Right cardiac atrium (tissue), 5 donors: Measurements from ENCODE around the gene AK9. TPM values are rescaled to one million over a fixed set of nuclear protein-coding genes. Genes with fewer than 3 reads are reported as not detected.
"Not testable (repeated sequence)": the region's sequence is repeated elsewhere in the genome, so short reads cannot be mapped to it uniquely, and the experiment has no call there.

Source experiments
- ATAC-seq, 2 donors: fragments of 200-7000 bp; cut with Tn5 transposase; one replicate each; pipeline versions ENCODE4 v1.8.0 to v1.9.1; 2020; ENCODE audit warnings: moderate library complexity in 2 of 2, mild to moderate bottlenecking in 1 of 2
- DNase-seq, 3 donors: peaks; one replicate each; pipeline ENCODE4 v3.0.0-alpha.2; 2020
- H3K27ac ChIP-seq: one replicate; pipeline ENCODE4 v1.5.1; 2013; ENCODE audit warnings: mild to moderate bottlenecking, low read length, control low read depth, moderate library complexity
- H3K27me3 ChIP-seq: one replicate; pipeline ENCODE4 v1.6.1; 2013; ENCODE audit not compliant: control insufficient read depth, insufficient read depth
- H3K4me1 ChIP-seq: one replicate; pipeline ENCODE4 v1.6.1; 2013; ENCODE audit warnings: low read length; ENCODE audit not compliant: control insufficient read depth, insufficient read depth
- H3K4me3 ChIP-seq: one replicate; pipeline ENCODE4 v1.5.1; 2013; ENCODE audit warnings: low read length, control low read depth
- H3K9me3 ChIP-seq: one replicate; pipeline ENCODE4 v1.6.1; 2013; ENCODE audit warnings: low read length; ENCODE audit not compliant: control insufficient read depth
- WGBS: extraction: QIAGEN DNeasy Blood & Tissue Kit; methylation state at CpG from one replicate; pipeline ENCODE4 v1.1.7; 2013; 5-methylcytosine and 5-hydroxymethylcytosine counted together
- intact Hi-C, 4 donors: fragments of 100-400 bp; cut with DNase I; formaldehyde crosslinking; loops; one replicate each; pipeline versions ENCODE4 v1.11.0 to v1.14.0; 2022 to 2023
- long read RNA-seq, 4 donors: library from polyadenylated mRNA; unstranded; transcript quantifications; one replicate each; pipeline ENCODE4 v2.0.0, GENCODE V29; 2020 to 2021
- polyA plus RNA-seq: library from polyadenylated mRNA; stranded (reverse); fragments of 200-250 nt; gene quantifications from one replicate; pipeline ENCODE4 v1.2.3, GENCODE V29; 2013
- total RNA-seq, 4 donors: library from RNA; stranded (reverse); fragmentation: NEBNext Ultra II Directional; extraction: Animal tissue kit (Norgen Biotek cat#: 25700); gene quantifications; one replicate each; pipeline ENCODE4 v1.2.1, GENCODE V29; 2021
- donor health status: healthy with polysubstance abuse.
- donor health status: DM: no; HTN: yes; CAD: no.
- donor health status: DM: no; HTN: no; CAD: no.
- donor health status: DM: no; HTN: yes; CAD: no; lungs with severe emphysema.
- donor health status: DM: yes; HTN: yes; CAD: no.

Gene AK9
- 10 to 100 TPM; 10.9 to 13.2 (median 12.5) TPM for total RNA-seq
- polyA plus RNA-seq: 8.3 TPM
- long read RNA-seq, donor 1, transcript AK9-201 (12 exons, 2,566 nt): major isoform, 6 of 11 reads
- long read RNA-seq, donor 1, partial matches to known transcripts: 4 of 11 reads
- long read RNA-seq, donor 1, other reads (novel, unspliced or antisense): 1 of 11 reads
- long read RNA-seq, donor 2, partial matches to known transcripts: 1 of 2 reads
- long read RNA-seq, donor 2, other reads (novel, unspliced or antisense): 0 of 2 reads
- long read RNA-seq, donor 3, transcript AK9-201 (12 exons, 2,566 nt): major isoform, 6 of 23 reads
- long read RNA-seq, donor 3, partial matches to known transcripts: 12 of 23 reads
- long read RNA-seq, donor 3, other reads (novel, unspliced or antisense): 5 of 23 reads
- long read RNA-seq, donor 4, partial matches to known transcripts: 0 of 3 reads
- long read RNA-seq, donor 4, other reads (novel, unspliced or antisense): 1 of 3 reads

GRCh38 chr6:109690737-109691621 is at the start of gene AK9, which contains the start of gene FIG4:
AK9 (minus strand) TSS chr6:109691202; CDS start chr6:109675745, 15,457 bp downstream.
FIG4 (plus strand) TSS chr6:109691296; CDS start chr6:109691436, 140 bp downstream.
- Histone ChIP-seq H3K27ac (peak within 1 kb of the TSS; percentile 95), H3K27me3 (no peaks in the 10 kb centered on the region), H3K9me3 (no peaks in the 10 kb centered on the region), H3K4me3 (peak within 1 kb of the TSS; percentile 55), H3K4me1 (no peaks in the 10 kb centered on the region)
- ATAC-seq (peak; percentile 100), DNase-seq (peak; percentile 93 to 97 (median 96))
- under 1% methylated on average over 47 of the region's 47 CpGs for WGBS
- intact Hi-C loops: no loop called here

GRCh38 chr6:109740787-109741186 is 49.8 kb upstream of the AK9 start:
- ATAC-seq (no peak), DNase-seq (no peak)
- intact Hi-C loops: no loop called here
- H3K27ac ChIP-seq: no peak overlapping the region
- no peaks in the 10 kb centered on the region for H3K27me3 ChIP-seq
- no peak overlapping the region for H3K4me3 ChIP-seq
- 78% methylated on average over 7 of the region's 7 CpGs for WGBS
- H3K9me3 ChIP-seq: no peaks in the 10 kb centered on the region
- H3K4me1 ChIP-seq: peaks cover 2% of the 10 kb centered on the region

DNA sequence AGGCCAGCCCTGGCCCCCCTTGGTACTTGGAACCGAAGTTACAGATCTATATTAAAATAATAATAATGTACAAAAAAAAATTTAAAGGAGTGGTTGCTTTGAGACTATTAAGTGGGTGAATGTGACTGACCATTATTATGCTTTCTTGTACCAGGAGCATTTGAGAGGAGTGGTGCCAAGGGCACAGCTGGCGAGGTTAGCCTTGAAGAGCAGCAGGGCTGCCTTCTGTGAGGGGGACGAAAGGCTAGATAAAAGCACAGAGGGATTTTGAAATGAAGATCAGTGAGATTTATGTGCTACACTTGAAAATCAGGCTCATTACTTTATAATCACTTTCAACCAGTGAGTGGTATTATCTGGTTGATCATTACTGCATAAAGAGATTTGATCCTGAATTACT is 48.7 kb upstream of the AK9 start:
- Histone ChIP-seq H3K27me3 (no peaks in the 10 kb centered on the region), H3K27ac (no peak overlapping the region), H3K4me3 (no peak overlapping the region), H3K9me3 (no peaks in the 10 kb centered on the region), H3K4me1 (peaks cover 2% of the 10 kb centered on the region)
- 91% methylated on average over 3 of the region's 3 CpGs for WGBS
- no peak for DNase-seq
- ATAC-seq: no peak
- intact Hi-C loops: no loop called here

- intact Hi-C loops: no loop called here
- 71% methylated on average over 2 of the region's 2 CpGs for WGBS
- Histone ChIP-seq H3K27ac (no peak overlapping the region), H3K4me1 (peaks cover 2% of the 10 kb centered on the region), H3K4me3 (no peak overlapping the region), H3K9me3 (no peaks in the 10 kb centered on the region), H3K27me3 (no peaks in the 10 kb centered on the region)
- no peak for ATAC-seq
- no peak for DNase-seq
These were observed 47.7 kb upstream of the AK9 start for GRCh38 chr6:109738667-109739066.

DNA sequence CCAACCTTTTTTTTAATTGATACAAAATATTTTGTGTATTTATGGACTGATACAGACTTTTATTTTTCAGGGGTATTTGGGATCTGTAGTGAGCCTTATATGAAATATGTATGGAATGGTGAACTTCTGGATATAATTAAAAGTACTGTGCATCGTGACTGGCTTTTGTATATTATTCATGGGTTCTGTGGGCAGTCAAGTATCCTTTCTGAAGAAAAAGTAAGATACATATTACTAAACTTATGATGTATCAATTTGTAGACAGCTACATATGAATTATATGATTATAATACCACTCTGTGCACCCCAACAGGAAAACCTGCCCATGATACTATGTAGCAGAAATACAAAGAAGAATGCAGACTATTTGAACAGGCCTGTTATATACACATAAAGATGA is 47.3 kb upstream of the AK9 start:
- ATAC-seq (no peak), DNase-seq (no peak)
- intact Hi-C loops: no loop called here
- Histone ChIP-seq H3K4me1 (peaks cover 2% of the 10 kb centered on the region), H3K9me3 (no peaks in the 10 kb centered on the region), H3K27me3 (no peaks in the 10 kb centered on the region), H3K4me3 (no peak overlapping the region), H3K27ac (no peak overlapping the region)
- 84% methylated on average over 1 of the region's 1 CpG for WGBS

DNA sequence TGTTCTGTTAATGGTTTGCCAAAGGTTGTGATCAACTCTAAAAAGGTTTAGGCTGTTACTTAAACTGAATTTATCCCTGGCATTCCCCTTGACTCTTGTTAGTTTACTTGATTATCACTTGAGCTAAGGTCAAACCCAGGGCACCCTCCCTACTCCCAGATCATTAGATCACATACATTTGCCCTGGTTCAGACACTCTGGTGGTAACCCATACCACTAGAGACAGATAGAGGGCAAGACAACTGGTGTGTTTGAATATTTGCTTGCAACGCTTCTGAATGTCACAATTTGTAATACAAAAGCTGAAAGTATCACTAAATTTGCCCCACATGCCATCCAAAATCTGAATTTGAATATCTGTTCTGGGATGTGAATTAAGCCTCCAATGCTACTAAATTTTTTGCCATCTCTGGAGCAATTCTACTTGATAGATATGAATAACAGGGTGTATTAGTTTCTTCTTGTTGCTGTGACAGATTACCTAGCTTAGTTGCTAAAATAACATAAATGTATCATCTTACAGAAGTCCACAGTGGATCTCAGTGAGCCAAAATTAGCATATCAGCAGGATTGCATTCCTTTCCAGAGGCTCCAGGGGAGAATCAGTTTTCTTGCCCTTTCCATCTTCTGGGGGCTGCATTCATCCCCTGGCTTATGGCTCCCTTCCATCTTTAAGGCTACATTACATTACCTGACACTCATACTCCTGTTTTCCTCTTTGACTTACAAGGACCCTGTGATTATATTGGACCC is 45.4 kb upstream of the AK9 start:
- ATAC-seq: no peak
- H3K27me3 ChIP-seq: no peaks in the 10 kb centered on the region
- no peak overlapping the region for H3K4me3 ChIP-seq
- intact Hi-C loops: no loop called here
- H3K9me3 ChIP-seq: no peaks in the 10 kb centered on the region
- DNase-seq: no peak
- 81% methylated on average over 1 of the region's 1 CpG for WGBS
- peaks cover 2% of the 10 kb centered on the region for H3K4me1 ChIP-seq
- no peak overlapping the region for H3K27ac ChIP-seq

- H3K4me3 ChIP-seq, DNase-seq, intact Hi-C loops, H3K27ac ChIP-seq, ATAC-seq, H3K9me3 ChIP-seq, H3K4me1 ChIP-seq, H3K27me3 ChIP-seq: not testable (repeated sequence)
- WGBS: over 99% methylated on average over 3 of the region's 3 CpGs
These were observed 34.2 kb upstream of the AK9 start for GRCh38 chr6:109725250-109725649.

- ATAC-seq (peak in 1 of 2 donors; percentile 40), DNase-seq (no peak)
- Histone ChIP-seq H3K27ac (no peak overlapping the region), H3K4me1 (no peaks in the 10 kb centered on the region), H3K9me3 (no peaks in the 10 kb centered on the region), H3K27me3 (no peaks in the 10 kb centered on the region), H3K4me3 (no peak overlapping the region)
- intact Hi-C loops: no loop called here
- WGBS: 70% methylated on average over 3 of the region's 3 CpGs
These were observed 31.7 kb upstream of the AK9 start for GRCh38 chr6:109722564-109723254.

DNA sequence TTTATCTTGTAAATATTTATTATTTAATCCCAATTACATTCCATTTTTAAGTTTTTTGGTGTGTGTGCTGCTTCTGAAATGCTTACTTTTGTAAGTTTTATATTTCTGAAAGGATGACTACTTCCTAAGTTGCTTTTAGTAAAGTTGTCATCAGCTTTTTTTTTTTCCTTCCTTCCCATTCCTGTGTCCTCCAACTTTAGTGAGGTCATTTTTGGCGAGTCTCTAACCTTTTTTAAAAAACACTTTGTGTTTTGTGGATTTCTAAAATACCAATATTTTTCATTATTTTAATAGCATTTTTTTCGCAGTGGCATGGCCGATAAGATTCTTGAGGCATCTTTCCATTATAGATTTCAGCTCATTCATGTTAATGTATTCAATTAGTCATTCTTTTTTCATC is 31.0 kb upstream of the AK9 start:
- H3K4me1 ChIP-seq: no peaks in the 10 kb centered on the region
- no peaks in the 10 kb centered on the region for H3K27me3 ChIP-seq
- no peak overlapping the region for H3K4me3 ChIP-seq
- no peak for DNase-seq
- WGBS: 63% methylated on average over 3 of the region's 3 CpGs
- ATAC-seq: no peak
- no peaks in the 10 kb centered on the region for H3K9me3 ChIP-seq
- intact Hi-C loops: no loop called here
- H3K27ac ChIP-seq: no peak overlapping the region

GRCh38 chr6:109720311-109720710 is 29.3 kb upstream of the AK9 start:
- Histone ChIP-seq H3K27ac (no peak overlapping the region), H3K27me3 (no peaks in the 10 kb centered on the region), H3K4me3 (no peak overlapping the region), H3K9me3 (no peaks in the 10 kb centered on the region), H3K4me1 (no peaks in the 10 kb centered on the region)
- no peak for ATAC-seq
- intact Hi-C loops: no loop called here
- DNase-seq: no peak
- WGBS: 71% methylated on average over 3 of the region's 3 CpGs
